Breast epithelium (tissue), 3 donors: ENCODE data around the gene MORN1.

Experiments
- CTCF ChIP-seq, 3 donors: fragments of 450-650 bp; IDR thresholded peaks; one replicate each; pipeline ENCODE4 v1.5.1; 2016 to 2017; ENCODE audit warnings: antibody characterized with exemption in 3 of 3, mild to moderate bottlenecking in 3 of 3, moderate library complexity in 3 of 3
- POLR2A ChIP-seq: fragments of 450-650 bp; IDR thresholded peaks from one replicate; pipeline ENCODE4 v1.6.1; 2016; ENCODE audit warnings: antibody characterized with exemption, mild to moderate bottlenecking, moderate library complexity

GRCh38 chr1:2283371-2283990 lies 107.9 kb downstream of the MORN1 start:
- TF ChIP-seq CTCF (IDR thresholded peaks at IDR 0.05) = no peak
- no peak for TF ChIP-seq POLR2A
